Measurements from ENCODE around the gene SYNPO2L.

SYNPO2L gene

DNA sequence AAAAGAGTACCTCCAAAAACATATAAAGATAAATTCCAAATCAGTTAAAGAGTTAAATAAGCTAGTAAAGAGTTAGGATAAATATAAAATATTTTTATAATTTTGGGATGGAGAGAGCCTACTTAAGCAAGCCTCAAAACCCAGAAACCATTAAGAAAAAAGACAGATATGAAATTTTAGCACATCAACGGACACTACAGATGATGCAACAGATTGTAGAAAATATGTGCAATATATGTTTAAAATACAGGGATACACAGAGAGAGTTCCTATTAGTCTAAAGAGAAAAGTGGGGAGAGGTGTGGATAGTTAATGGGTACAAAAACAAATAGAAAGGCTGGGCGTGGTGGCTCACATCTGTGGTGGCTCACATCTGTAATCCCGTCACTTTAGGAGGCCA, 41.1 kb downstream of the SYNPO2L start:
- H3K27ac ChIP-seq (ENCODE audit: low read length) = no peak overlapping the region
- H3K4me3 ChIP-seq (ENCODE audit: low read length) = no peak overlapping the region
- no peaks in the 10 kb centered on the region for H3K9me2 ChIP-seq (replicated peaks; ENCODE audit: insufficient read depth, low read length)
- TF ChIP-seq EZH2phosphoT487 (IDR thresholded peaks at IDR 0.05; ENCODE audit: low read length) = no peak
- TF ChIP-seq, protein P1, sequence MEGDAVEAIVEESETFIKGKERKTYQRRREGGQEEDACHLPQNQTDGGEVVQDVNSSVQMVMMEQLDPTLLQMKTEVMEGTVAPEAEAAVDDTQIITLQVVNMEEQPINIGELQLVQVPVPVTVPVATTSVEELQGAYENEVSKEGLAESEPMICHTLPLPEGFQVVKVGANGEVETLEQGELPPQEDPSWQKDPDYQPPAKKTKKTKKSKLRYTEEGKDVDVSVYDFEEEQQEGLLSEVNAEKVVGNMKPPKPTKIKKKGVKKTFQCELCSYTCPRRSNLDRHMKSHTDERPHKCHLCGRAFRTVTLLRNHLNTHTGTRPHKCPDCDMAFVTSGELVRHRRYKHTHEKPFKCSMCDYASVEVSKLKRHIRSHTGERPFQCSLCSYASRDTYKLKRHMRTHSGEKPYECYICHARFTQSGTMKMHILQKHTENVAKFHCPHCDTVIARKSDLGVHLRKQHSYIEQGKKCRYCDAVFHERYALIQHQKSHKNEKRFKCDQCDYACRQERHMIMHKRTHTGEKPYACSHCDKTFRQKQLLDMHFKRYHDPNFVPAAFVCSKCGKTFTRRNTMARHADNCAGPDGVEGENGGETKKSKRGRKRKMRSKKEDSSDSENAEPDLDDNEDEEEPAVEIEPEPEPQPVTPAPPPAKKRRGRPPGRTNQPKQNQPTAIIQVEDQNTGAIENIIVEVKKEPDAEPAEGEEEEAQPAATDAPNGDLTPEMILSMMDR (IDR thresholded peaks at IDR 0.05; ENCODE audit: low read length) = no peak
- no peak for TF ChIP-seq EZH2 (optimal IDR thresholded peaks at IDR 0.05; ENCODE audit: low read depth, low read length)
- H3K9me3 ChIP-seq (replicated peaks; ENCODE audit: insufficient read depth, low read length) = no peaks in the 10 kb centered on the region
- H3K79me2 ChIP-seq (ENCODE audit: low read length) = no peaks in the 10 kb centered on the region
- H2AFZ ChIP-seq (ENCODE audit: low read length) = no peak overlapping the region
- no peak overlapping the region for H3K4me2 ChIP-seq (ENCODE audit: low read depth, low read length)
- H3K27me3 ChIP-seq (replicated peaks; ENCODE audit: insufficient read depth, low read length) = no peaks in the 10 kb centered on the region
- H3K36me3 ChIP-seq (replicated peaks; ENCODE audit: insufficient read depth, low read length) = no peaks in the 10 kb centered on the region
- DNase-seq = no peak
- H3K9ac ChIP-seq (ENCODE audit: low read length) = no peak overlapping the region
- H3K4me1 ChIP-seq (ENCODE audit: low read length) = no peaks in the 10 kb centered on the region
- H4K20me1 ChIP-seq (ENCODE audit: insufficient read depth, low read length) = no peaks in the 10 kb centered on the region
- no peaks in the 10 kb centered on the region for H3F3A ChIP-seq (ENCODE audit: insufficient read depth, low read length)

DNA sequence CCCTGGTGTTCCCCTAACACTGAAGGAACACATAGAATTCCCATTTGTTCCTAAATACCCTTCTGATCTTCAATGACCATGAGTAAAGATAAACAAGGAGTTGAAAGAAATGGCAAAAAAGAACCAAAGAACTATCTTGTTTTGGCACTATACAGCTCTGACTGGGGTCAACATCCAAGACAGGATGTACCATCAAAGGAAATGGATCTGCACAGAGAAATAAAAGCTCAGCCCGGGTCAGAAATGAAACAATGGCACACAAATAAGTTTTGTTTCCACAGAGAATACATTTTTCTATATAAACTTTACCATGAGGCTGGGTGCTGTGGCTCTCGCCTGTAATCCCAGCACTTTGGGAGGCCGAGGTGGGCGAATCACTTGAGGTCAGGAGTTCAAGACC, 46.7 kb downstream of the SYNPO2L start:
- Histone ChIP-seq H2AFZ (ENCODE audit: low read length) (no peak overlapping the region), H3K79me2 (ENCODE audit: low read length) (no peaks in the 10 kb centered on the region), H3F3A (ENCODE audit: insufficient read depth, low read length) (no peaks in the 10 kb centered on the region), H3K4me1 (ENCODE audit: low read length) (no peaks in the 10 kb centered on the region), H4K20me1 (ENCODE audit: insufficient read depth, low read length) (no peaks in the 10 kb centered on the region), H3K9ac (ENCODE audit: low read length) (no peak overlapping the region), H3K9me3 (replicated peaks; ENCODE audit: insufficient read depth, low read length) (no peaks in the 10 kb centered on the region), H3K27me3 (replicated peaks; ENCODE audit: insufficient read depth, low read length) (no peaks in the 10 kb centered on the region), H3K9me2 (replicated peaks; ENCODE audit: insufficient read depth, low read length) (no peaks in the 10 kb centered on the region), H3K36me3 (replicated peaks; ENCODE audit: insufficient read depth, low read length) (no peaks in the 10 kb centered on the region), H3K4me2 (ENCODE audit: low read depth, low read length) (no peak overlapping the region), H3K27ac (ENCODE audit: low read length) (no peak overlapping the region), H3K4me3 (ENCODE audit: low read length) (no peak overlapping the region)
- no peak for DNase-seq
- TF ChIP-seq EZH2 (optimal IDR thresholded peaks at IDR 0.05; ENCODE audit: low read depth, low read length) (no peak), EZH2phosphoT487 (IDR thresholded peaks at IDR 0.05; ENCODE audit: low read length) (no peak)
- TF ChIP-seq, protein P1 (IDR thresholded peaks at IDR 0.05; ENCODE audit: low read length) = no peak

DNA sequence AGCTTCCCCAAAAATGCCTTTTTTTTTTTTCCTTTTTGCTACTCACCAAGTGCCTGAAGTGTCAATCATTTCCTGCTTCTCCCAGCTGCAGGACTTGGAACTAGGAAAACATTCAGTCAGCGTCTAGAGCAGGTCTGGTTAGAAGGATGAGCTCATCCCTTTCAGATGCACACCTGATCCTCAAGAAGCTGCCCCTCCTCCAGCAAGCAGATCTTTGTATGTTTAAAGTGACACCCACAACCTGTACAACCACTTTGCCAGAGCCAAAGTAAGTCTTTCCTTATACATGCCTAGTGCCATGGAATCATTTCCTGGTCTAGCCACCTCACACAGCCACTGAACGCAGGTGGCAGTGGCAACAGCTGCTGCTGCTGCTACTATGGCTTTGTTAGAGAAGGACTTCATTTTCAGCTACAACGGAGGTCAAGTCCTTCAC, 54.3 kb downstream of the SYNPO2L start:
- H3K79me2 ChIP-seq (ENCODE audit: low read length) = no peaks in the 10 kb centered on the region
- H3K27ac ChIP-seq (ENCODE audit: low read length) = no peak overlapping the region
- H3K4me2 ChIP-seq (ENCODE audit: low read depth, low read length) = no peak overlapping the region
- no peaks in the 10 kb centered on the region for H3K4me1 ChIP-seq (ENCODE audit: low read length)
- no peaks in the 10 kb centered on the region for H4K20me1 ChIP-seq (ENCODE audit: insufficient read depth, low read length)
- no peak for TF ChIP-seq EZH2 (optimal IDR thresholded peaks at IDR 0.05; ENCODE audit: low read depth, low read length)
- TF ChIP-seq EZH2phosphoT487 (IDR thresholded peaks at IDR 0.05; ENCODE audit: low read length) = no peak
- TF ChIP-seq, protein P1 (IDR thresholded peaks at IDR 0.05; ENCODE audit: low read length) = no peak
- H3K9me2 ChIP-seq (replicated peaks; ENCODE audit: insufficient read depth, low read length) = no peaks in the 10 kb centered on the region
- H3K9ac ChIP-seq (ENCODE audit: low read length) = no peak overlapping the region
- H3F3A ChIP-seq (ENCODE audit: insufficient read depth, low read length) = no peaks in the 10 kb centered on the region
- no peak overlapping the region for H3K4me3 ChIP-seq (ENCODE audit: low read length)
- H3K27me3 ChIP-seq (replicated peaks; ENCODE audit: insufficient read depth, low read length) = no peaks in the 10 kb centered on the region
- no peaks in the 10 kb centered on the region for H3K9me3 ChIP-seq (replicated peaks; ENCODE audit: insufficient read depth, low read length)
- H2AFZ ChIP-seq (ENCODE audit: low read length) = no peak overlapping the region
- no peak for DNase-seq
- no peaks in the 10 kb centered on the region for H3K36me3 ChIP-seq (replicated peaks; ENCODE audit: insufficient read depth, low read length)

Measured in MM.1S (cell line).